ENCODE results near the gene TNRC6A. TPM values are rescaled to one million over a fixed set of nuclear protein-coding genes. Genes with fewer than 3 reads are reported as not detected.
A peak's percentile ranks its signal among the peaks of the same experiment; 100 is the strongest.

The TNRC6A gene
- total and polyA plus RNA-seq, 2 experiments from 2014 or later: 24.5 to 33.1 TPM

DNA sequence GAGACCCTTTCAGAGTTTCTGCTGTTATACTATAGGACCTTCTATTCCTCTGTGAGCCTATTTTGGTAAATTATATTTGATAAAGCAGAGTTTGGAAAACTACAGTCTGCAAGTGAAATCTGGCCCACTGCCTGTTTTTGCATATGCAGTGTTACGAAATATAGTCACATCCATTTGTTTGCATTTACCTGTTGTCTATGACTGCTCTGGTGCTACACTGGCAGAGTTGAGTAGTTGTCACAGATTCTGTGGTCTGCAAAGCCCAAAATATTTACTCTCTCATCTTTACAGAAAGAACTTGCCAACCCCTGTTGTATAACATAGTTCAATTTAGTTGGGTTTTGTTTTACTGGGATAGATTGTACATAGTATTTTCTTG, 42.3 kb downstream of the TNRC6A start:
- Histone ChIP-seq H3K4me3 (no peak overlapping the region), H3K4me1 (ENCODE audit: low read depth) (no peaks in the 10 kb centered on the region), H3K36me3 (peaks cover 13% of the 10 kb centered on the region), H3K27ac (peak overlapping the region; percentile 35), H3K9me3 (ENCODE audit: low read depth) (no peaks in the 10 kb centered on the region), H3K27me3 (no peaks in the 10 kb centered on the region)
- TF ChIP-seq, protein P1, sequence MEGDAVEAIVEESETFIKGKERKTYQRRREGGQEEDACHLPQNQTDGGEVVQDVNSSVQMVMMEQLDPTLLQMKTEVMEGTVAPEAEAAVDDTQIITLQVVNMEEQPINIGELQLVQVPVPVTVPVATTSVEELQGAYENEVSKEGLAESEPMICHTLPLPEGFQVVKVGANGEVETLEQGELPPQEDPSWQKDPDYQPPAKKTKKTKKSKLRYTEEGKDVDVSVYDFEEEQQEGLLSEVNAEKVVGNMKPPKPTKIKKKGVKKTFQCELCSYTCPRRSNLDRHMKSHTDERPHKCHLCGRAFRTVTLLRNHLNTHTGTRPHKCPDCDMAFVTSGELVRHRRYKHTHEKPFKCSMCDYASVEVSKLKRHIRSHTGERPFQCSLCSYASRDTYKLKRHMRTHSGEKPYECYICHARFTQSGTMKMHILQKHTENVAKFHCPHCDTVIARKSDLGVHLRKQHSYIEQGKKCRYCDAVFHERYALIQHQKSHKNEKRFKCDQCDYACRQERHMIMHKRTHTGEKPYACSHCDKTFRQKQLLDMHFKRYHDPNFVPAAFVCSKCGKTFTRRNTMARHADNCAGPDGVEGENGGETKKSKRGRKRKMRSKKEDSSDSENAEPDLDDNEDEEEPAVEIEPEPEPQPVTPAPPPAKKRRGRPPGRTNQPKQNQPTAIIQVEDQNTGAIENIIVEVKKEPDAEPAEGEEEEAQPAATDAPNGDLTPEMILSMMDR (IDR thresholded peaks at IDR 0.05; ENCODE audit: low read depth, low read length): no peak
- peak in 1 of 2 donors; percentile 31 for DNase-seq (ENCODE audit: low read depth in 1 of 2, low spot score in 1 of 2)

DNA sequence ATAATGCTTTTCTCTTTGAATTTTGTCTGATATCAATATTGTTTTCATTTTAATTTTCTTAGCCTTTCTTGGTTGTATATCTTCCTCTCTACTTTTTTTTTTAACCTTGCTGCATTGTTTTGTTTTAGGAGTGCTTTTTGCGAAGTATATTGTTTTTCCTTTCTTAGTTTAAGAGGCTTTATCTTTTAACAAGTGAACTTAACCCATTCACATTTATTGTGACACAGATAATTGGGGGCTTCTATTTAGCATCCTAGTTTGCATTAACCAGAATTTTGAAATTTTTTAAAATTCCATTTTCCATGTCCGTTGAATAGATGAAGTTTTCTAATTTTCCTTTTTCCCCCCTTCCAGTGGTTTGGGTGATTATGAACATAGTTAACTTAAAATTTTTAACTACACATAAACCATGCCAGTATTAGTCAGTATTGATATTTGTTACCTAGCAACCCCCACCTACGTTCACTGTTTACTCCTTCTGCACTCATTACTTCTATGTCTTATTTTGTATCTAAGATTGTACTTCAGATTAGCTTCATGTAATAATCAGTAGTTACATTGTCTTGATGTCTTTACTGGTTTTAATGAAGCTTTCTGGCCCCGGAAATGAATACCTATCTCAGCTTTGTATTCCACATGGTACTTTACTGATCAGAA, 44.4 kb downstream of the TNRC6A start:
- TF ChIP-seq, protein P1 (IDR thresholded peaks at IDR 0.05; ENCODE audit: low read depth, low read length): no peak
- peaks cover 26% of the 10 kb centered on the region for H3K36me3 ChIP-seq
- H3K4me3 ChIP-seq: no peak overlapping the region
- no peak overlapping the region for H3K27ac ChIP-seq
- H3K27me3 ChIP-seq: no peaks in the 10 kb centered on the region
- H3K9me3 ChIP-seq (ENCODE audit: low read depth): no peaks in the 10 kb centered on the region
- no peaks in the 10 kb centered on the region for H3K4me1 ChIP-seq (ENCODE audit: low read depth)
- no peak for DNase-seq (ENCODE audit: low read depth in 1 of 2, low spot score in 1 of 2)

DNA sequence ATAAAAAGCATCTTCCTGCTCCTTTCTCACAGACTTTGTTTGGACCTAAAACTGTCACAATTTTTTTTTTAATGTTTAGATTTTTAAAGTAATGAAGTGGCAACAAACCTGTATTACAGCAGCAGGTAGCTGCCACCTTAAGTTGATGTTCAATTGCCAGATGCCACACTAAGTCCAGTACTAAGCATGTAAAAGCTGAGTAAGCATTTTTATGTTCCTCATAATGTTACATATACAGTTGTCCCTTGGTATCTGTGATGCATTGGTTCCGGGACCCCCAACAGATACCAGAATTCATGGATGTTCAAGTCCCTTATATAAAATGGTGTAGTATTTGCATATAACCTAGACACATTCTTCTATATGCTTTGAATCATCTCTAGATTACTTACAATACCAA, 45.1 kb downstream of the TNRC6A start:
- no peaks in the 10 kb centered on the region for H3K4me1 ChIP-seq (ENCODE audit: low read depth)
- TF ChIP-seq, protein P1 (IDR thresholded peaks at IDR 0.05; ENCODE audit: low read depth, low read length): no peak
- no peaks in the 10 kb centered on the region for H3K9me3 ChIP-seq (ENCODE audit: low read depth)
- no peak overlapping the region for H3K27ac ChIP-seq
- DNase-seq (ENCODE audit: low read depth in 1 of 2, low spot score in 1 of 2): no peak
- no peak overlapping the region for H3K4me3 ChIP-seq
- H3K27me3 ChIP-seq: no peaks in the 10 kb centered on the region
- H3K36me3 ChIP-seq: peaks cover 30% of the 10 kb centered on the region

DNA sequence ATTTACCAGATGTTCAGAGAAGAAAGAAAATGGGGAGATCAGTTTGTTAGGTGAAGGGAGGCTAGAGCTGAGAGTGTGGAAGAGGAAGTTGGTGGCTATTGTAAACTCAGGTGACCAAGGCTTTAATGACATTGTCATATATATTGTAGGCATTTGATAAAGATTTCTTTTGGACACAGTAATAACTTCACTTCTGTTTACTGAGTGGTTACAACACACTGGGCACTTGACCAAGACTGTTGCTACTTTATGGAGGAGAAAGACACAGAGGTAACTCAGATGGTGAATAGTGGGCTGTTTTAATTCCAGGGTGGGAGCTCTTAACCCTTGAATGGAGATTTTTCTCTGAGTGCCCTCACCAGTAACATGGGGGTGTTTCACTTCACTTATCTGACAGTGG, 46.0 kb downstream of the TNRC6A start:
- peak in 1 of 2 donors; percentile 69 for DNase-seq (ENCODE audit: low read depth in 1 of 2, low spot score in 1 of 2)
- H3K27ac ChIP-seq: no peak overlapping the region
- H3K27me3 ChIP-seq: no peaks in the 10 kb centered on the region
- peaks cover 40% of the 10 kb centered on the region for H3K36me3 ChIP-seq
- no peaks in the 10 kb centered on the region for H3K9me3 ChIP-seq (ENCODE audit: low read depth)
- TF ChIP-seq, protein P1 (IDR thresholded peaks at IDR 0.05; ENCODE audit: low read depth, low read length): no peak
- no peak overlapping the region for H3K4me3 ChIP-seq
- H3K4me1 ChIP-seq (ENCODE audit: low read depth): no peaks in the 10 kb centered on the region

DNA sequence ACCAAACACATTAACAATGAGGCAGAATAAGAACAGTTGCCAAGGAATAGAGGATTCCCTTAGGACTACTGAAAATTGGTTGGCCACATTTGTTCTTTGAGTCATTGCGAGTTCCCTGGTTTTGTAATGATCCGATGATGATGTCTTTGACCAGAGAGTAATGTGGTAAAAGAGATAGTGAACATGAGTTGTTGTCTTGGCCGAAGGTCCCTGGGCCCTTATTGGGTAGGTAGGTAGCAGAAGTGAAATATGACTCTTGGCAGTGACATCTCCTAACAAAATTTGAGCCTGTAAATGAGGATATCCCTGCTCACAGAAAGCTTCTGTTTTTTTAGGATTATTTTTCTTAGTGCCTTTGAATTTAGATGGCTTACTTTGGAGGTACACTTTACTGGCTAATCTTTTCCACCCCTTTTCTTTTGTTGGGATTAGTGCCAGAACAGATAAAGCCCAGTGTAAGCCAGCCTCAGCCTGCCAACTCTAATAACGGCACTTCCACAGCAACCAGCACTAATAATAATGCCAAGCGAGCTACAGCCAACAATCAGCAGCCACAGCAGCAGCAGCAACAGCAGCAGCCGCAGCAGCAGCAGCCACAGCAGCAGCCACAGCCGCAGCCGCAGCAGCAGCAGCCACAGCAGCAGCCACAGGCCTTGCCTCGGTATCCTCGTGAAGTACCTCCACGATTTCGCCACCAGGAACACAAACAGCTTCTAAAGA, 47.2 kb downstream of the TNRC6A start:
- H3K4me1 ChIP-seq (ENCODE audit: low read depth): no peaks in the 10 kb centered on the region
- no peak overlapping the region for H3K4me3 ChIP-seq
- no peaks in the 10 kb centered on the region for H3K27me3 ChIP-seq
- H3K9me3 ChIP-seq (ENCODE audit: low read depth): no peaks in the 10 kb centered on the region
- TF ChIP-seq, protein P1 (IDR thresholded peaks at IDR 0.05; ENCODE audit: low read depth, low read length): no peak
- H3K27ac ChIP-seq: peak overlapping the region; percentile 26
- peak in 1 of 2 donors; percentile 81 for DNase-seq (ENCODE audit: low read depth in 1 of 2, low spot score in 1 of 2)
- H3K36me3 ChIP-seq: peaks cover 48% of the 10 kb centered on the region
